Activated CD4-positive, alpha-beta T cell treated with anti-CD3 and anti-CD28 coated beads, Interleukin-2, amount 10 ng/mL, durations not matched to agents 24 days and 14 days (primary cell): ENCODE results near the gene AGXT2. TPM values are rescaled to one million over a fixed set of nuclear protein-coding genes. Genes with fewer than 3 reads are reported as not detected.

Experiments used
- DNase-seq: peaks from one replicate; pipeline ENCODE4 v3.0.0; 2022
- H3K27ac Mint-ChIP-seq: one replicate; pipeline ENCODE4 v1.8.0; 2022; ENCODE audit warnings: mild to moderate bottlenecking, mixed read lengths
- H3K27me3 Mint-ChIP-seq: one replicate; pipeline ENCODE4 v1.8.0; 2022; ENCODE audit warnings: mixed read lengths
- H3K36me3 Mint-ChIP-seq: one replicate; pipeline ENCODE4 v1.8.0; 2022; ENCODE audit warnings: low read depth, mild to moderate bottlenecking, mixed read lengths
- H3K4me1 Mint-ChIP-seq: one replicate; pipeline ENCODE4 v1.8.0; 2021; ENCODE audit warnings: mixed read lengths
- H3K4me3 Mint-ChIP-seq: one replicate; pipeline ENCODE4 v1.8.0; 2022; ENCODE audit warnings: mild to moderate bottlenecking, moderate library complexity, mixed read lengths
- H3K9me3 Mint-ChIP-seq: one replicate; pipeline ENCODE4 v1.8.0; 2021; ENCODE audit warnings: mixed read lengths
- intact Hi-C: fragments of 100-400 bp; cut with micrococcal nuclease; formaldehyde crosslinking; loops from one replicate; pipeline ENCODE4 v1.15.1; 2023
- total RNA-seq: library from RNA; stranded (reverse); gene quantifications from 2 replicates; pipeline ENCODE4 v1.2.3, GENCODE V29; 2022

Gene AGXT2
- total RNA-seq, 1 donor from 2014 or later: not detected

- intact Hi-C loops: no loop called here
Observed at GRCh38 chr5:35067985-35068384, 20.2 kb upstream of the AGXT2 start.

DNA sequence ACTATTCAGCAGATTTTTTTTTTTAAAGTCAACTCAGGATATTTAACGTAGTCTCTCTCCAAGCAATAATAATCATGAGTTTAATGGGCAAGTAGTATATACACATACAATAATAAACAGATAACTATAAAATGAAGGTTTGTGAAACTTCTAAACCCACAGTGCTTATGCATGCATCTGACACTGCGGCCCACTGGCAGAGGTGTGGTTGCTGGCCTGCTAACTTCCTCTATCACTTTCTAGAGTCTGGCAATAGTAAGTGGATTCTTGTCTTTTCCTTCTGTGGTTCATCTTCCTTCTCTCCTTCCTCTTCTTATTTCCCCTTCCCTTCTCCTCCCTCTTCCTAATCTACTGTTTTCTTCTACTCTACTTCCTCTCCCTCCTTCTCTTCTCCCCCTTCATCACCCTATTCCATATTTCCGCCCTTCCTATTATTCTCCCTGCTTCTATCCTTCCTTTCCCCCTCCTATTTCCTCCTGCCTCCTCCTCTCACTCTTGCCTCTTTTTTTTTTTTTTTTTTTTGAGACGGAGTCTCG, 18.6 kb upstream of the AGXT2 start:
- DNase-seq: no peak
- Mint-ChIP-seq H3K4me3 (no peak overlapping the region), H3K9me3 (no peaks in the 10 kb centered on the region), H3K36me3 (no peaks in the 10 kb centered on the region), H3K27me3 (peaks cover 12% of the 10 kb centered on the region), H3K4me1 (no peaks in the 10 kb centered on the region), H3K27ac (no peak overlapping the region)
- intact Hi-C loops: no loop called here

More at GRCh38 chr5:35067985-35068384, 20.2 kb upstream of the AGXT2 start:
- Mint-ChIP-seq H3K9me3 (no peaks in the 10 kb centered on the region), H3K4me1 (no peaks in the 10 kb centered on the region), H3K36me3 (no peaks in the 10 kb centered on the region), H3K27me3 (peaks cover 8% of the 10 kb centered on the region), H3K4me3 (no peak overlapping the region), H3K27ac (no peak overlapping the region)
- no peak for DNase-seq

DNA sequence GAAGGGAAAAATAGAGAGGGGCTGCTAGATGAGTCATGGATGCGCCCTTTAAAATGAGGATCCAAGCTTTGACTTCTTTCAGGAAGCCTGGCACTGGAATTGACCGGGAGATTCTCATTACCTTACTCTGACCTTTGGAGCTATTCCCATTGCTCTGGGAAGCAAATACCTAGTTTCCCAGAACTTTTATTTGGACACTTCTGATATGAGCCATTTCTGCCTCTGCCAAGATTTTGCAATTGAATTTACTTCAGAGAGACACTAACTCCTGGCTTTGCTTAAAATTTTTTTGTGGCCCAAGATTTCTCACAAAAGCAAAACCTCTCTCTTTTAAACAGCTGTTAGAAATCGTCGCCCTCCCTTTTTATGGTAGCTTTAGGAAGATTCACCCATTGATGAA, 15.7 kb upstream of the AGXT2 start:
- Mint-ChIP-seq H3K27me3 (peaks cover 11% of the 10 kb centered on the region), H3K4me1 (peaks cover 2% of the 10 kb centered on the region), H3K36me3 (no peaks in the 10 kb centered on the region), H3K9me3 (no peaks in the 10 kb centered on the region), H3K27ac (no peak overlapping the region), H3K4me3 (no peak overlapping the region)
- intact Hi-C loops: no loop called here
- DNase-seq: no peak

GRCh38 chr5:35061211-35061770, 13.5 kb upstream of the AGXT2 start:
- DNase-seq: no peak
- H3K4me1 Mint-ChIP-seq: peaks cover 2% of the 10 kb centered on the region
- H3K27me3 Mint-ChIP-seq: peaks cover 23% of the 10 kb centered on the region
- H3K9me3 Mint-ChIP-seq: no peaks in the 10 kb centered on the region
- intact Hi-C loops: no loop called here
- H3K27ac Mint-ChIP-seq: no peak overlapping the region
- no peaks in the 10 kb centered on the region for H3K36me3 Mint-ChIP-seq
- H3K4me3 Mint-ChIP-seq: no peak overlapping the region

GRCh38 chr5:35060236-35060635, 12.5 kb upstream of the AGXT2 start:
- intact Hi-C loops: no loop called here
- Mint-ChIP-seq H3K4me3 (no peak overlapping the region), H3K27ac (no peak overlapping the region), H3K36me3 (no peaks in the 10 kb centered on the region), H3K9me3 (no peaks in the 10 kb centered on the region), H3K27me3 (peaks cover 28% of the 10 kb centered on the region), H3K4me1 (peaks cover 2% of the 10 kb centered on the region)
- no peak for DNase-seq

GRCh38 chr5:35059251-35059650, 11.5 kb upstream of the AGXT2 start:
- Mint-ChIP-seq H3K27me3 (peaks cover 29% of the 10 kb centered on the region), H3K36me3 (no peaks in the 10 kb centered on the region), H3K4me3 (no peak overlapping the region), H3K4me1 (peaks cover 2% of the 10 kb centered on the region), H3K9me3 (no peaks in the 10 kb centered on the region), H3K27ac (no peak overlapping the region)
- intact Hi-C loops: no loop called here
- DNase-seq: no peak

DNA sequence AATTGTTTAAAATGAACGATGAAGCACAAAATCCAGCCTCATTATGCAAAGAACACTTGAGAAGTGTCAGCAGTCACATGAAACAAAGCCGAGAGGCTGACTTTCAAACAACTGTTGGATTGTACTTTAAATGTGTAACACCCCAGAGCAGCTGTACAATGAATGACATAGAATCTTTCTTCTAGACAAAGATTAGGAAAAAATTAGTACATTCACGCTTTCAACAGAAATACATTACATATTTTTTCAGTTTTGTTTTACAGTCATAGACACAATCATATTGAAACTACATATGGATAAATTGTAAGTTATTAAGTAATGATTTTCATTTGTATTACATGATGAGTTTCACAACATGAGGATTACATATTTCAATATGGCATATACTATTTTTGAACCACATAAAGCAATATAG, 10.6 kb upstream of the AGXT2 start:
- DNase-seq: no peak
- H3K27me3 Mint-ChIP-seq: peaks cover 24% of the 10 kb centered on the region
- no peaks in the 10 kb centered on the region for H3K9me3 Mint-ChIP-seq
- H3K27ac Mint-ChIP-seq: no peak overlapping the region
- H3K36me3 Mint-ChIP-seq: no peaks in the 10 kb centered on the region
- H3K4me3 Mint-ChIP-seq: no peak overlapping the region
- intact Hi-C loops: no loop called here
- H3K4me1 Mint-ChIP-seq: peaks cover 2% of the 10 kb centered on the region

GRCh38 chr5:35056686-35057085, 8.9 kb upstream of the AGXT2 start:
- H3K4me1 Mint-ChIP-seq: peaks cover 2% of the 10 kb centered on the region
- peaks cover 20% of the 10 kb centered on the region for H3K27me3 Mint-ChIP-seq
- no peaks in the 10 kb centered on the region for H3K9me3 Mint-ChIP-seq
- H3K27ac Mint-ChIP-seq: no peak overlapping the region
- no peak overlapping the region for H3K4me3 Mint-ChIP-seq
- no peak for DNase-seq
- no peaks in the 10 kb centered on the region for H3K36me3 Mint-ChIP-seq
- intact Hi-C loops: no loop called here

GRCh38 chr5:35052838-35053237, 5.1 kb upstream of the AGXT2 start:
- H3K4me1 Mint-ChIP-seq: no peaks in the 10 kb centered on the region
- H3K9me3 Mint-ChIP-seq: no peaks in the 10 kb centered on the region
- no peaks in the 10 kb centered on the region for H3K36me3 Mint-ChIP-seq
- peaks cover 19% of the 10 kb centered on the region for H3K27me3 Mint-ChIP-seq
- no peak for DNase-seq
- no peak overlapping the region for H3K27ac Mint-ChIP-seq
- H3K4me3 Mint-ChIP-seq: no peak overlapping the region
- intact Hi-C loops: no loop called here

GRCh38 chr5:35050541-35051126, 2.9 kb upstream of the AGXT2 start:
- H3K27ac Mint-ChIP-seq: no peak overlapping the region
- intact Hi-C loops: no loop called here
- H3K4me1 Mint-ChIP-seq: no peaks in the 10 kb centered on the region
- no peak overlapping the region for H3K4me3 Mint-ChIP-seq
- H3K9me3 Mint-ChIP-seq: no peaks in the 10 kb centered on the region
- no peaks in the 10 kb centered on the region for H3K36me3 Mint-ChIP-seq
- peaks cover 8% of the 10 kb centered on the region for H3K27me3 Mint-ChIP-seq
- no peak for DNase-seq

DNA sequence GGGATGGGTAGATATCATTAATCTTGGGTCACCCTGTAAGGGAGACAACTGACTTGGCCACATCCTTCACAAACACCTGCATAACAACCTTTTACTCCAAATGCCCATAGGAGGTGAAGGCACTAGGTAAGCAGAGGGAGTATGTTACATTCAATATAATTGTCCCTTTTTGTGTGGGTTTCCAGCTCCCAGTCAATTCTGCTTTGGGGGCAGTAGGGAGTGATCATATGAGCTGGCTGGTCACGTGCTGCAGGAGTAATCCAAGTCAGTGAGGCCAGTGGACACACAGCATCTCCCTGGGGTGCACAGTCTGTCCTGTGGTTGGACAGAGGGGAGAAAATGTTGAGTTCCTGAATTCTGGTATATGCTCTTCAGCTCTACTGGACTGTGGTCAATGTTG, 1.2 kb upstream of the AGXT2 start:
- intact Hi-C loops: no loop called here
- Mint-ChIP-seq H3K27me3 (peaks cover 5% of the 10 kb centered on the region), H3K36me3 (no peaks in the 10 kb centered on the region), H3K4me3 (no peak overlapping the region), H3K9me3 (no peaks in the 10 kb centered on the region), H3K4me1 (no peaks in the 10 kb centered on the region), H3K27ac (no peak overlapping the region)
- DNase-seq: no peak

GRCh38 chr5:35046774-35047173, 975 bp downstream of the AGXT2 start:
- H3K9me3 Mint-ChIP-seq: no peaks in the 10 kb centered on the region
- no peak for DNase-seq
- H3K36me3 Mint-ChIP-seq: no peaks in the 10 kb centered on the region
- intact Hi-C loops: no loop called here
- no peak overlapping the region for H3K27ac Mint-ChIP-seq
- no peaks in the 10 kb centered on the region for H3K4me1 Mint-ChIP-seq
- H3K27me3 Mint-ChIP-seq: peaks cover 10% of the 10 kb centered on the region
- no peak overlapping the region for H3K4me3 Mint-ChIP-seq

DNA sequence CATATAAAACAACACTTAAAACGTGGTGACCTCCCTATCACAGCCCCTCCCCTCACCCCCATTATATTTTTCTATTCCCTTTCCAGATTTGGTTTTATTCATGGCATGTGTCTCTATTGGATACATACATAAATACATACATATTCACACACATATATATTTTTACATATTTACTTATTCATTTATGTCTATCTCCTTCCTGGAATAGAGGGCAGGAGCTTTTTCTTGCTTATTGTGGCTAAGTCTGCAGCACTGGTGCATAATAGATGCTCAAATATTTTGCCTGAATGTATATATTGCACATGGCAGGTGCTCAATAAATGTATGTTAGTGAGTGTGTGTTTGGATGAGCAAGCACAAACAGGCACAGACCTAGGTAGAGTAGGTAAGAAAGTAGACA, 2.5 kb downstream of the AGXT2 start:
- Mint-ChIP-seq H3K36me3 (no peaks in the 10 kb centered on the region), H3K27me3 (peaks cover 13% of the 10 kb centered on the region), H3K4me3 (no peak overlapping the region), H3K27ac (no peak overlapping the region), H3K4me1 (no peaks in the 10 kb centered on the region), H3K9me3 (no peaks in the 10 kb centered on the region)
- no peak for DNase-seq
- intact Hi-C loops: no loop called here

DNA sequence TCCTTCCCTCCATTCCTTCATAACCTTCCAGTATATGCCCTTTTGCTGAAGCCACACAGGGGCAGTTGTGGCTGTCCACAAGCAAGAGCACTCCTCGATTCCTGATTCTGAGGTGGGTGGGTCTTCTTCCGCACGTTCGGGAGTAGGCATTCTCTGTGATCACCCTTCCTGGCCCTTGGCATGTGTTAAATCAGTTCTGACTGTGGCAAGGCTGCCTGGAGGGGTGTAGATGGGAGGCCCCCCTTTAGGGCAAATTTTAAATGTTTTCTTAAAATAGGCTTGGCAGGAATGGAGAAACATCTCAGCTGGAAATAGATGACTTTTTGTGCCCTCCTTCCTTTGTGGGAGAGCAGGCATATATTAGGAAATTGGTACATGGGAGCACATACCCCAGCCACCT, 3.1 kb downstream of the AGXT2 start:
- no peak for DNase-seq
- H3K27ac Mint-ChIP-seq: no peak overlapping the region
- H3K9me3 Mint-ChIP-seq: no peaks in the 10 kb centered on the region
- no peaks in the 10 kb centered on the region for H3K4me1 Mint-ChIP-seq
- intact Hi-C loops: no loop called here
- no peaks in the 10 kb centered on the region for H3K36me3 Mint-ChIP-seq
- H3K4me3 Mint-ChIP-seq: no peak overlapping the region
- peaks cover 15% of the 10 kb centered on the region for H3K27me3 Mint-ChIP-seq

DNA sequence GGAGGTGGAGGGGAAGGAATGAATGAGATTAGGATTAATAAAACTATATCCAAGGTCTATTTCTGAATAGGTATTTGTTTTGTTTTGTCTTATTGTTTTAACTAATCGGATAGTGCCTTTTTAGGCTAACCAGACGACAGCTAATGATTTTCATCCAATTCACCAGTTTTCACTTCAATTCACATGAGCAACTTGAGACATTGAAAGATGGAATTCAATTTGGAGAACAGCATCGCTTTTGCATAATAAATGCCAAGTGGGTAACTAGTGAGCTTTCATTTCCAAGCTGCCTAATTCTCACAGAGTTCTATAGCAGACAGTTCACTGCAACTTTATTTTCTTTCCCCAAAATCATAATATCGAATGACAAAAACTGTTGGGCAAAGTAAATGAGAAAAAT, 5.0 kb downstream of the AGXT2 start:
- intact Hi-C loops: no loop called here
- no peaks in the 10 kb centered on the region for H3K36me3 Mint-ChIP-seq
- no peak overlapping the region for H3K27ac Mint-ChIP-seq
- DNase-seq: no peak
- H3K4me3 Mint-ChIP-seq: no peak overlapping the region
- H3K9me3 Mint-ChIP-seq: no peaks in the 10 kb centered on the region
- H3K4me1 Mint-ChIP-seq: no peaks in the 10 kb centered on the region
- peaks cover 17% of the 10 kb centered on the region for H3K27me3 Mint-ChIP-seq
